A673 (cell line): Measurements from ENCODE around the gene CREBRF. TPM values are rescaled to one million over a fixed set of nuclear protein-coding genes. Genes with fewer than 3 reads are reported as not detected.

Source experiments
- BruUV-seq: library from RNA; stranded (reverse); fragments of 400-500 nt; replicated peaks from 2 replicates; lab custom pipeline; 2021; lab: Mats Ljungman, UMichigan
- CTCF ChIA-PET: fragments of 300-600 bp; sonication (Branson Sonifier 250); formaldehyde crosslinking; loops from one replicate; lab custom pipeline; 2022; ENCODE audit warnings: antibody characterized with exemption; lab: Charles Lee
- POLR2A ChIA-PET: fragments of 300-600 bp; sonication (Branson Sonifier 250); formaldehyde crosslinking; loops from one replicate; lab custom pipeline; 2022; ENCODE audit warnings: antibody characterized with exemption; ENCODE audit not compliant: low non-redundant PET; lab: Charles Lee
- DNase-seq: peaks from one replicate; pipeline ENCODE4 v3.0.0-alpha.2; 2015; ENCODE audit warnings: low spot score
- H3K27ac ChIP-seq: fragments of 200-600 bp; sonication (generic); 2 replicates; pipeline ENCODE4 v1.5.1; 2016; ENCODE audit warnings: mixed run types, low read depth, mild to moderate bottlenecking, mixed read lengths, antibody characterized with exemption, low read length; ENCODE audit not compliant: poor library complexity, severe bottlenecking
- H3K27me3 ChIP-seq: fragments of 200-600 bp; sonication (generic); replicated peaks from 2 replicates; pipeline ENCODE4 v1.6.1; 2017; ENCODE audit warnings: mixed run types, low read depth, mild to moderate bottlenecking, mixed read lengths, antibody characterized with exemption, low read length; ENCODE audit not compliant: insufficient read depth, poor library complexity
- H3K36me3 ChIP-seq: fragments of 200-600 bp; sonication (generic); 2 replicates; pipeline ENCODE4 v1.6.1; 2016; ENCODE audit warnings: mixed run types, mild to moderate bottlenecking, mixed read lengths, antibody characterized with exemption, low read length; ENCODE audit not compliant: insufficient read depth, poor library complexity, severe bottlenecking
- H3K4me1 ChIP-seq: fragments of 200-600 bp; sonication (generic); 2 replicates; pipeline ENCODE4 v1.6.1; 2017; ENCODE audit warnings: mixed run types, mild to moderate bottlenecking, mixed read lengths, antibody characterized with exemption, low read length; ENCODE audit not compliant: insufficient read depth, poor library complexity, severe bottlenecking
- H3K4me3 ChIP-seq: fragments of 200-600 bp; sonication (generic); 2 replicates; pipeline ENCODE4 v1.5.1; 2016; ENCODE audit warnings: low read depth, mixed run types, mild to moderate bottlenecking, mixed read lengths, low read length; ENCODE audit not compliant: poor library complexity, severe bottlenecking
- H3K9me3 ChIP-seq: fragments of 200-600 bp; sonication (generic); 2 replicates; pipeline ENCODE4 v1.6.1; 2016; ENCODE audit warnings: mixed run types, low read depth, mild to moderate bottlenecking, mixed read lengths, antibody characterized with exemption, low read length; ENCODE audit not compliant: poor library complexity, severe bottlenecking
- CTCF ChIP-seq: fragments of 300-800, 200-600 bp; sonication (generic); conservative IDR thresholded peaks from 2 replicates; pipeline ENCODE4 v1.5.1; 2017; ENCODE audit warnings: low read depth, mild to moderate bottlenecking, antibody characterized with exemption, low read length, moderate library complexity, mixed read lengths
- EZH2 ChIP-seq: fragments of 200-600 bp; sonication (generic); IDR thresholded peaks from 2 replicates; pipeline ENCODE4 v1.6.1; 2017; ENCODE audit warnings: borderline replicate concordance, low read depth, mild to moderate bottlenecking, mixed read lengths, antibody characterized with exemption, low read length; ENCODE audit not compliant: poor library complexity, severe bottlenecking
- intact Hi-C: fragments of 100-400 bp; cut with micrococcal nuclease; formaldehyde crosslinking; loops from one replicate; pipeline ENCODE4 v1.10.0; 2022; ENCODE audit not compliant: unreplicated experiment
- total RNA-seq: library from RNA; stranded (reverse); gene quantifications from 2 replicates; pipeline ENCODE4 v1.2.3, GENCODE V29; 2021

CREBRF gene
- total RNA-seq, 1 experiment from 2014 or later: 1.5 TPM

- TF ChIP-seq EZH2 (no peak), CTCF (no peak)
- BruUV-seq: no TSS peak
- POLR2A ChIA-PET: no interaction called here
- DNase-seq: no peak
- no peaks in the 10 kb centered on the region for H3K4me1 ChIP-seq
- H3K36me3 ChIP-seq: no peaks in the 10 kb centered on the region
- H3K27ac ChIP-seq: no peak overlapping the region
- CTCF ChIA-PET: no interaction called here
- intact Hi-C loops: no loop called here
- H3K9me3 ChIP-seq: no peaks in the 10 kb centered on the region
- no peaks in the 10 kb centered on the region for H3K27me3 ChIP-seq
- H3K4me3 ChIP-seq: no peak overlapping the region
Measured at GRCh38 chr5:173065155-173065554, 9.0 kb downstream of the CREBRF start.

GRCh38 chr5:173069671-173070070 lies 13.5 kb downstream of the CREBRF start:
- peak; percentile 30 for DNase-seq
- Histone ChIP-seq H3K27ac (no peak overlapping the region), H3K4me1 (no peaks in the 10 kb centered on the region), H3K27me3 (no peaks in the 10 kb centered on the region), H3K4me3 (no peak overlapping the region), H3K9me3 (no peaks in the 10 kb centered on the region), H3K36me3 (no peaks in the 10 kb centered on the region)
- intact Hi-C loops: no loop called here
- POLR2A ChIA-PET: no interaction called here
- TF ChIP-seq CTCF (no peak), EZH2 (no peak)
- CTCF ChIA-PET: no interaction called here
- BruUV-seq: no TSS peak

GRCh38 chr5:173075137-173075843 lies 19.1 kb downstream of the CREBRF start:
- Histone ChIP-seq H3K36me3 (no peaks in the 10 kb centered on the region), H3K27ac (no peak overlapping the region), H3K4me1 (no peaks in the 10 kb centered on the region), H3K9me3 (no peaks in the 10 kb centered on the region), H3K4me3 (no peak overlapping the region), H3K27me3 (no peaks in the 10 kb centered on the region)
- intact Hi-C loops: no loop called here
- ChIA-PET POLR2A (no interaction called here), CTCF (no interaction called here)
- TF ChIP-seq EZH2 (no peak), CTCF (no peak)
- no TSS peak for BruUV-seq
- DNase-seq: no peak
